NCI-H146 treated with DMSO at 0.1 percent for 48 hours (cell line): ENCODE results near the gene TRIM61.

Experiments used
- DNase-seq: peaks from one replicate; lab custom pipeline; 2025; ENCODE audit not compliant: unreplicated experiment; lab: John Stamatoyannopoulos, UW

Gene TRIM61

GRCh38 chr4:164918956-164919355 is 58.5 kb downstream of the TRIM61 start:
- DNase-seq, result no peak
